AG04450 (cell line): ENCODE measurements around the gene MEAF6. TPM values are rescaled to one million over a fixed set of nuclear protein-coding genes. Genes with fewer than 3 reads are reported as not detected.

ENCODE experiments used
- CTCF ChIA-PET: fragments of 300-600, 350-600 bp; formaldehyde crosslinking; extraction: SDS; loops from one replicate; lab custom pipeline; 2022; ENCODE audit warnings: antibody characterized with exemption, inconsistent platforms; lab: Charles Lee
- POLR2A ChIA-PET: fragments of 350-600 bp; formaldehyde crosslinking; extraction: SDS; loops from one replicate; lab custom pipeline; 2021; ENCODE audit warnings: antibody characterized with exemption, inconsistent platforms; lab: Yijun Ruan, JAX
- DNase-seq: peaks from one replicate; pipeline ENCODE4 v3.0.0-alpha.2; 2011; ENCODE audit warnings: low read depth, low spot score
- H3K27ac ChIP-seq: one replicate; pipeline ENCODE4 v1.5.1; 2012; ENCODE audit warnings: low read depth, low read length, control low read depth
- H3K27me3 ChIP-seq: one replicate; pipeline ENCODE4 v1.6.0; 2012; ENCODE audit warnings: low read length; ENCODE audit not compliant: control insufficient read depth, insufficient read depth
- H3K4me3 ChIP-seq: 2 replicates; pipeline ENCODE4 v1.5.1; 2011; ENCODE audit warnings: mild to moderate bottlenecking, low read depth, low read length, control low read depth
- H3K9me3 ChIP-seq: 2 replicates; pipeline ENCODE4 v1.5.1; 2012; ENCODE audit warnings: low read length; ENCODE audit not compliant: control insufficient read depth, insufficient read depth
- polyA plus RNA-seq: library from polyadenylated mRNA; depleted of rRNA; stranded (reverse); fragments of >200 nt; gene quantifications from 2 replicates; pipeline ENCODE4 v1.2.3, GENCODE V29; 2011
- TF ChIP-seq, protein P1 (sequence below): IDR thresholded peaks from 2 replicates; pipeline ENCODE4 v1.5.1; 2011; ENCODE audit warnings: low read depth, low read length, control low read depth, inconsistent platforms

Gene MEAF6
- polyA plus RNA-seq, 1 experiment = 69.6 TPM

DNA sequence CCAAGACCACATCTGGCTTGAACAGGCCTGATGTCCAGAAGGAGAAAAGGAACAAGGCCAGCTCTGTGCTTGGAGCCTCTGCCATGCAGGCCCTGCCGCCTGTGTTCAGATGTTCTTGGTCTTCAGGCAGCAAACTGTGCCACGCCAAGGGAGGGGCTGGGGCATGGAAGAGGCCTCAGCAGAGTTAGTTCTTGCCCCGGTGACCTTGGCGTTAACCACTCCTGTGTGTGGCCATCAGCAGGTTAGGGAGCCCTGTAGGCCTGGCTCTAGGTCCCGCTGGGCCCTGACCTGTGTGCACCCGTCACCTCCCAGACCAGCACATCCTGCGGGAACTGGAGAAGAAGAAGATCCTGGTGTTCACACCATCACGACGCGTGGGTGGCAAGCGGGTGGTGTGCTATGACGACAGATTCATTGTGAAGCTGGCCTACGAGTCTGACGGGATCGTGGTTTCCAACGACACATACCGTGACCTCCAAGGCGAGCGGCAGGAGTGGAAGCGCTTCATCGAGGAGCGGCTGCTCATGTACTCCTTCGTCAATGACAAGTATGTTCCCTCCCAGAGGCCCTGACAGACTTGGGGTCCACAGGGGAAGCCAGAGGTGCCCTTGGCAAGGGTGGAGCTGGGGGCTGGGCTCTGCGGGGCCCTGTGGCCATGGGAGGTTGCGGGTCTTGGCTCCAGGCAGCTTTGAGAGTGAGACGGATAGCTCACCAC is 33.1 kb downstream of the MEAF6 start:
- ChIA-PET POLR2A (no interaction called here), CTCF (no interaction called here)
- no peak overlapping the region for H3K27ac ChIP-seq
- no peak for DNase-seq
- H3K4me3 ChIP-seq = no peak overlapping the region
- TF ChIP-seq, protein P1, sequence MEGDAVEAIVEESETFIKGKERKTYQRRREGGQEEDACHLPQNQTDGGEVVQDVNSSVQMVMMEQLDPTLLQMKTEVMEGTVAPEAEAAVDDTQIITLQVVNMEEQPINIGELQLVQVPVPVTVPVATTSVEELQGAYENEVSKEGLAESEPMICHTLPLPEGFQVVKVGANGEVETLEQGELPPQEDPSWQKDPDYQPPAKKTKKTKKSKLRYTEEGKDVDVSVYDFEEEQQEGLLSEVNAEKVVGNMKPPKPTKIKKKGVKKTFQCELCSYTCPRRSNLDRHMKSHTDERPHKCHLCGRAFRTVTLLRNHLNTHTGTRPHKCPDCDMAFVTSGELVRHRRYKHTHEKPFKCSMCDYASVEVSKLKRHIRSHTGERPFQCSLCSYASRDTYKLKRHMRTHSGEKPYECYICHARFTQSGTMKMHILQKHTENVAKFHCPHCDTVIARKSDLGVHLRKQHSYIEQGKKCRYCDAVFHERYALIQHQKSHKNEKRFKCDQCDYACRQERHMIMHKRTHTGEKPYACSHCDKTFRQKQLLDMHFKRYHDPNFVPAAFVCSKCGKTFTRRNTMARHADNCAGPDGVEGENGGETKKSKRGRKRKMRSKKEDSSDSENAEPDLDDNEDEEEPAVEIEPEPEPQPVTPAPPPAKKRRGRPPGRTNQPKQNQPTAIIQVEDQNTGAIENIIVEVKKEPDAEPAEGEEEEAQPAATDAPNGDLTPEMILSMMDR = no peak
- H3K9me3 ChIP-seq = no peaks in the 10 kb centered on the region
- no peaks in the 10 kb centered on the region for H3K27me3 ChIP-seq

DNA sequence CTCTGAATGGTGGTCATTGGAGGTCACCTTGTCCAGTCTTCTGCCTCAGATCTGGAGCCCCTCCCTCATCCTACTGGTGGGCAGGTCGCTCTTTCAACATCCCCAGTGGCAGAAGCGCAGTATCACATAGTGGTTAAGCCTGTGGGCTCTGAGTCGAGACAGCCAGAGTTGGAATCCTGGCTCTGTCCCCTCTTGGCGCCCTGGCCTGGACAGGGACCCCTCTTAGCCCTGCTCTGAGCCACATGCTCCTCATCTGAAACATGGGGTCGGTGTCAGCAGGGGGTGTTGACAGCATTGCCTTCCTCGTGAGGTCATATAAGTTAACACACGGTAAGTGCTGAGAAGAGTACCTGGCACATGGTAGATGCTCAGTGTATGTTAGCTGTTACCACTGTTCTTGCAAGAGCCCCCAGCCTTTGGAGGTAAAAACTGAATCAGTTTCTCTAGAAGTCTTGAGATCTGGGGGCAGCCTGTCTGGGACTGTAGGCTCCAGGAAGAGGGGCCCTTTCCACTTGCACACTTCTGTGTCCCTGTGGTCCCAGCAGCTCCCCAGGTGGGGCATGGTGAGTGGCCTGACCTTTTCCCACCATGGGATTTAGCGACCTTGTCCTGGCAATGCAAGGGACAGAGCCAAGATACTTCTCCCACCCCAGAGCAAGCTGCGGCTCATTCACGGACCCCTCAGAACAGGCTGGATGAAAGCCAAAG is 33.8 kb downstream of the MEAF6 start:
- peaks cover under 1% of the 10 kb centered on the region; the same call in 1 of the 2 replicates for H3K9me3 ChIP-seq
- TF ChIP-seq, protein P1 = no peak
- POLR2A ChIA-PET = no interaction called here
- no peak for DNase-seq
- no peak overlapping the region for H3K4me3 ChIP-seq
- CTCF ChIA-PET = no interaction called here
- H3K27me3 ChIP-seq = no peaks in the 10 kb centered on the region
- no peak overlapping the region for H3K27ac ChIP-seq

DNA sequence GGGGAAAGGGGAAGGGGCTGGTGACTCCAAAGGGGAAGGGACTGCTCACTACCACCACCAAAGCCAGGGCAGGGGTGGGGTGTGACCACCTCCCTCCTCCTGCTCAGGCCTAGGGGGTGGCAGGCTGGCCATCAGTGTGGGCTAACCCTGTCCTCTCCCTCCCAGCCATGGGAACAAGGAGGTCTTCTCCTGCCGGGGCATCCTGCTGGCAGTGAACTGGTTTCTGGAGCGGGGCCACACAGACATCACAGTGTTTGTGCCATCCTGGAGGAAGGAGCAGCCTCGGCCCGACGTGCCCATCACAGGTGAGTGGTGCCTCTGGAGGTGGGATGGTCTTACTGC is 34.5 kb downstream of the MEAF6 start:
- ChIA-PET POLR2A (interaction anchor here (1.0 kb wide), 1 partner anchor 14 kb away, joined by 3 read pairs; no protein-coding TSS in a partner anchor), CTCF (no interaction called here)
- peak overlapping the region; percentile 47 for H3K4me3 ChIP-seq

DNA sequence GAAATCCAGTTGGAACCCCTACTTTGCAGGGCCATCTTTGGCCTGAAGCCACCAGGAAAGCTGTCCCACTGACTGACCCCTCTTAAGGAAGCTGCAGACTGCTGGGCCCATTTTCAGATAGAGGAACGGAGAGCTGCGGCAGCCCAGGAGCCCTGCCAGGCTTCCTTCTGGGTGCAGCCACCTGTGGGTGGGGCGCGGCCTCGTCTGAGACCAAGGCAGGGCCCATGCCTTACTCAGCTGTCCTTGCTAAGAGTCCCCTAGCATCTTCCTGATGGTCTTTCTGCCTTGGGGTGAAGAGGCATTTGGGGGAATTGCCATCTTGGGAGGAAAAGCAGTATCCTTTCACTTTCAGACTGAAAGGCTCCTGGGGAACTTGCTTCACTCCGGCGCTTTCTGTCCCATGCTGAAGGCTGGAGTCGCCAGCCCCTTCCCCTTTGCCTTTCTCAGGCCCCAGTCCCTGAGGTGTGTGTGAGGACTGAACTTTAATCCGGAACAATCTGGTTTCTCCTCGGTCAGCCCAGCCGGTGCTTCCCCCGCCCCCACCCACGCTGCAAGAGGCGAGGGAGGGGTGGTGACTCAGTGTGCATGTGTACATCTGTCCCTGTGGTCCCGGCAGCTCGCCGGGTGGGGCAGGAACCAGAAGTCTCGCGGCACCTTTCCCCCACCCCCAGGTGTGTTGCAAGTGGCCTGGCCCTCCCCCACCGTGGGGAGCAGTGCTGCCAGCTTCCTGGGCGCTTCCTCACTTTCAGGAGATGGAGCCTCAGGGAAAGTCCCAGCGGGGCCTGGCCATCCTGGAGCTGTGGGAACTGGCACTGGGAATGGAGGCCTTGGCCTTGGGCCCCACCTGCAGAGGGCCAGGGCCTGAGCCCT is 35.1 kb downstream of the MEAF6 start:
- H3K27me3 ChIP-seq = no peaks in the 10 kb centered on the region
- ChIA-PET POLR2A (interaction anchor here (1.0 to 1.8 kb wide), 3 partner anchors 8 to 211 kb away, joined by 3 to 7 read pairs (median 6); a partner anchor contains a TSS), CTCF (interaction anchor here (0.9 to 6.7 kb wide), 5 partner anchors 7 to 45 kb away, joined by 3 to 74 read pairs (median 7); partner anchors contain the start of gene MEAF6)
- TF ChIP-seq, protein P1 = no peak
- DNase-seq = no peak
- peak overlapping the region; percentile 47 for H3K4me3 ChIP-seq
- peak overlapping the region; percentile 93 for H3K27ac ChIP-seq
- H3K9me3 ChIP-seq = peaks cover 5% of the 10 kb centered on the region; the same call in 1 of the 2 replicates

More for the DNA sequence above, 34.5 kb downstream of the MEAF6 start:
- DNase-seq = no peak
- TF ChIP-seq, protein P1 = no peak
- Histone ChIP-seq H3K27me3 (no peaks in the 10 kb centered on the region), H3K27ac (peak overlapping the region; percentile 93), H3K9me3 (peaks cover 5% of the 10 kb centered on the region; the same call in 1 of the 2 replicates)
